HG03045 (cell line): Measurements from ENCODE around the gene PDE8A.

Experiments
- ATAC-seq: cut with Tn5 transposase; IDR thresholded peaks from one replicate; pipeline ENCODE4 v1.9.1; 2021; ENCODE audit warnings: mild to moderate bottlenecking, moderate library complexity; ENCODE audit not compliant: unreplicated experiment

The PDE8A gene

GRCh38 chr15:85071061-85071460 is 89.4 kb downstream of the PDE8A start:
- ATAC-seq = no peak

DNA sequence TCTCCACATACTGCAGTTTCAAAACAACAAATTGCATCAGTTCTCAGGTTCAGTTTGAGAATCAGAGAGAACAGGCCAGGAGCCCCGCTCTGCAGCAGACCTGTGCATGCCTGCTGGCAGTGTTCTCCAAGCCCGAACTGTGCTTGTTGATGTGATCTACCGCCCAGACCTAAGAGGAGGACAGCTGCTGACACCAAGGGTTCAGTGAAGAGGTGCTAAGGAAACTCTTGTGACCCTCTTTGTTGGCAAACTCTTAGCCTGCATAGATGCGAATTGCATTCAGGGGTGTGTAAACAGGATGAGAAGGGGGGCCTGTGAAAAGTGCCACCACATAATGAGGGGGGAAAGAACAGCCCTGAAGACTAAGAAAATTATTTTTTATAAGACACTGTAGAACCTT is 89.8 kb downstream of the PDE8A start:
- ATAC-seq = no peak

DNA sequence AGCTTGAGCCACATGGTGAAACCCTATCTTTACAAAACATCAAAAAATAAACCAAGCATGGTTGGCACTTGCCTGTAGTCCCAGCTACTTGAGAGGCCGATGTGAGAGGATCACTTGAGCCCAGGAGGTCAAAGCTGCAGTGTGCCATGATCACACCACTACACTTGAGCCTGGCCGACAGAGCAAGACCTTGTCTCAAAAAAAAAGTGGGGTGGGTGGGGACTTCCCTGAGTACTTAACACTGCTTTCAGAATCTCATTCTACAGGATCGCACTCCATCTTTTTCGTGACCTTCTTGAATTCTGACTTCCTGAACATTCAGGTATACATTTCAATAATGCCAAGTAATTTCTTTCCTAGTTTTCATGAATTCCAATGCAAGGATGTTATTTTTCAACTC is 91.3 kb downstream of the PDE8A start:
- no peak for ATAC-seq

- ATAC-seq = peak; percentile 92
Observed at GRCh38 chr15:85073556-85074194, 92.0 kb downstream of the PDE8A start.

DNA sequence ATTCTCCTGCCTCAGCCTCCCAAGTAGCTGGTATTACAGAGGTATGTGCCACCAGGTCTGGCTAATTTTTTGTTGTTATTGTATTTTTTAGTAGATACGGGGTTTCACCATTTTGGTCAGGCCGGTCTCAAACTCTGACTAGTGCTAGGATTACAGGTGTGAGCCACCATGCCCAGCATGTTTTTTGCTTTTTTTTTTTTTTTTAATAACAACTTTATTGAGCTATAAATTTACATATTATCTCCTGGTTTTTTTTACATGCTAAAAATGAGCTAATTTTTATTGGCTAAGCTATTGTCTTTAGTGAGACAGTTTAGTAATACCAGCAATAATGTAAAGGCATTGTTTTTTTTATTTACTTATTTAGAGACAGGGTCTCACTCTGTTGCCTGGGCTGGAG is 105.2 kb downstream of the PDE8A start:
- ATAC-seq = no peak

- ATAC-seq = no peak
Observed at GRCh38 chr15:85088300-85088699, 106.6 kb downstream of the PDE8A start.

- no peak for ATAC-seq
Observed at GRCh38 chr15:85089929-85090597, 108.4 kb downstream of the PDE8A start.

GRCh38 chr15:85091990-85092389 is 110.3 kb downstream of the PDE8A start:
- no peak for ATAC-seq

- ATAC-seq = no peak
Observed at GRCh38 chr15:85094685-85095084, 113.0 kb downstream of the PDE8A start.

DNA sequence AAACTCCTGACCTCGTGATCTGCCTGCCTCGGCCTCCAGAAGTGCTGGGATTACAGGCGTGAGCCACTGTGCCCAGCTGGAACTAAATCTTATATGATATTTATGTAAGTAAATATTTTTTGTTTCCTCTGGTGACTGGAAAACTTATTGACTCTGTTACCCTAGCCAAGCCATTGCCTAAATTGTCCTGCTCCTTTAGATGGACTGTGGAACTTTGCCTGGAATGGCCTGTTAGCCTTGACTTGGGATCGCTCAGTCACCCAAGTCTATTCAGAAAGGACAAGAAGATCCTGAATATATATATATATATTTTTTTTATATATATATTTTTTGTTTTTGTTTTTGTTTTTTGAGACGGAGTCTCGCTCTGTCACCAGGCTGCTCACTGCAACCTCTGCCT is 113.9 kb downstream of the PDE8A start:
- ATAC-seq = no peak

- ATAC-seq = no peak
Observed at GRCh38 chr15:85097250-85097649, 115.6 kb downstream of the PDE8A start.

GRCh38 chr15:85097725-85098124 is 116.1 kb downstream of the PDE8A start:
- ATAC-seq = no peak

GRCh38 chr15:85099195-85099803 is 117.6 kb downstream of the PDE8A start:
- no peak for ATAC-seq

DNA sequence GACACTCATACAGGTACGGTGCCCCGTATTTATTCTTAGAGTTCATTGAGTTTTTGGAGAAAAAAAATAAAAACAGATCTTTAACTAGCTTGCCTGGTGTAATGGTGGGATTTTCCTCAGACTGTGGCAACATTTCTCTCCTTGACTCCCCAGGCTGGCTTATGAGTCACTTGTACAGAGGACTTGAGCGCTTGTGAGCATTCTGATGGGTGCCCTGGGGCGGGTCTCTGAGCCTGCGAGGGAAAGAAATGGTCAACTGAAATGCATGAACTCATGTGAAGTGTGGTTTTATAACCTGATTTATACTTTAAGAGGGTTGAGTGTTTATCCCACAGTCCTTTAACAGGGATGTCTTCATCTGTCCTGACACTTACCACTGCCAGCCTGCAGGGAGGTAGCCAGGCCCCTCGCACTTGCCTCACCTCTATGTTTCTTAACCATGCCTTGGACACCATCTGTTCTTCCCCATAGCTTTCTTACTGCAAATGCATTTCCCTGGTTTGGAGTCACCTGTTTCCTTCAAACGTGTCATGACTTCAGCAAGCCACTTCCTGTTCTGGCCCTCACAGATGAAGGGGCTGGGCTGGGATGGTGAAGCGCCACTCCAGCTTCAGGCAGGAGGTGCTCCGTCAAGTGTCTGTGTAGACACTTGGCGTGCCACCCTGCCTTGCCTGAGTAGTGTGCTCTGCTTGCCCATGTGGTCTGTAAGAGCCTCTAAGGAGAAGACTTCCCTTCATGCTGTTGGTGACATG is 118.7 kb downstream of the PDE8A start:
- ATAC-seq = no peak

- ATAC-seq = no peak
Observed at GRCh38 chr15:85104584-85104983, 122.9 kb downstream of the PDE8A start.

DNA sequence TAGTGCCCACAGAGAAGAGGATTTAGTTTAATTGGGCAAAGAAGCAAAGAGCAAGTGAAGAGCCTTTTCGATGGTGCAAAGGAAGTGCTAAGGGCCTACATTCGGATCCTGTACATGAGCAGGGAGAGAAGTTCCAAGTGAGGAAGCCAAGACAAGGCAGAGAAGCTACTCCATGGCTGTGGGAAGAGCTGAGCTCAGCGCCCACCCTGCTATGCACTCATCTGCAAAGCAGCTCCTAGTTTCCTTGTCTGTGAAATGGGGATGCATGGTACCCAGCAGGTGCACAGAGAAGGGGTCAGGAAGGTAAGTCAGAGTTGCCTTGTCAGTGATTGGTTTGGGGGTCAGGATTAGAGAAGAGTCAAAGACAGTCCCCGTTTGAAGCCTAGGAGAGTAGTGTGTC is 126.5 kb downstream of the PDE8A start:
- ATAC-seq = no peak

- no peak for ATAC-seq
Observed at GRCh38 chr15:85109333-85109732, 127.7 kb downstream of the PDE8A start.

- no peak for ATAC-seq
Observed at GRCh38 chr15:85112997-85113396, 131.3 kb downstream of the PDE8A start.

DNA sequence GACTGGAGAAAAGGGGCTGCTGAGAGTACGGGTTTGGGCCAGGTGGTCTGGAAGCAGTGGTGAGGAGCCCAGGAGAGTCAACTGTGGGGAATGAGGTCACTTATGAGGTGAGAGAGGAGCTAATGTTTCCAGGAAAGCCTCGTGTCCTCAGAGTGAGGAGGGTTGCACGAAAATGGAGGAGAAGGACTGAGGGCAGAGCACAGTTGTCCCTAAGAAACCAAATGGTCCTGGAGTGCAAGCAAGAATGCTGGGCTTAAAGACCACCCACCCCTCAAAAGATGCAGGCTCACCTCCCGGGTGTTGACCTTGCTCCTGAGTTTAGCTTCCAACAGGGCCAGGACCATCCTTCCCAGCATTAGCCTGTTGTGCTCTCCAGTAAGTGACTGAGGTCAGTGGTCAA is 133.2 kb downstream of the PDE8A start:
- no peak for ATAC-seq

- no peak for ATAC-seq
Observed at GRCh38 chr15:85116066-85116465, 134.4 kb downstream of the PDE8A start.

- ATAC-seq = no peak
Observed at GRCh38 chr15:85116494-85116893, 134.8 kb downstream of the PDE8A start.
